WERI-Rb-1 (cell line): Measurements from ENCODE around the gene WIPI1.
A peak's percentile ranks its signal among the peaks of the same experiment; 100 is the strongest.

ENCODE experiments used
- DNase-seq: peaks from one replicate; pipeline ENCODE4 v3.0.0-alpha.2; 2020
- H3K27ac ChIP-seq: fragments of 250-450 bp; sonication (Bioruptor Pico); 2 replicates; pipeline ENCODE4 v1.5.1; 2020; ENCODE audit warnings: mild to moderate bottlenecking, moderate library complexity
- H3K27me3 ChIP-seq: fragments of 250-450 bp; sonication (Bioruptor Pico); 2 replicates; pipeline ENCODE4 v1.5.1; 2021; ENCODE audit warnings: mild to moderate bottlenecking, low read depth, moderate library complexity; ENCODE audit not compliant: insufficient read depth, severe bottlenecking
- H3K36me3 ChIP-seq: fragments of 250-450 bp; sonication (Bioruptor Pico); 2 replicates; pipeline ENCODE4 v1.5.1; 2020; ENCODE audit warnings: mild to moderate bottlenecking, moderate library complexity
- H3K4me3 ChIP-seq: 2 replicates; pipeline ENCODE4 v1.5.1; 2011; ENCODE audit warnings: low read depth, mild to moderate bottlenecking, control low read depth, low read length
- H3K9me3 ChIP-seq: fragments of 250-450 bp; sonication (Bioruptor Pico); 2 replicates; pipeline ENCODE4 v1.5.1; 2021; ENCODE audit warnings: mild to moderate bottlenecking, moderate library complexity; ENCODE audit not compliant: severe bottlenecking
- TF ChIP-seq, protein P1 (sequence below): IDR thresholded peaks from 2 replicates; pipeline ENCODE4 v1.5.1; 2011; ENCODE audit warnings: low read depth, mild to moderate bottlenecking, control low read depth, inconsistent platforms, low read length

WIPI1 gene

GRCh38 chr17:68463211-68464019 is 6.1 kb upstream of the WIPI1 start:
- Histone ChIP-seq H3K27ac (no peak overlapping the region), H3K27me3 (no peaks in the 10 kb centered on the region), H3K4me3 (no peak overlapping the region), H3K9me3 (no peaks in the 10 kb centered on the region), H3K36me3 (no peaks in the 10 kb centered on the region)
- TF ChIP-seq, protein P1, sequence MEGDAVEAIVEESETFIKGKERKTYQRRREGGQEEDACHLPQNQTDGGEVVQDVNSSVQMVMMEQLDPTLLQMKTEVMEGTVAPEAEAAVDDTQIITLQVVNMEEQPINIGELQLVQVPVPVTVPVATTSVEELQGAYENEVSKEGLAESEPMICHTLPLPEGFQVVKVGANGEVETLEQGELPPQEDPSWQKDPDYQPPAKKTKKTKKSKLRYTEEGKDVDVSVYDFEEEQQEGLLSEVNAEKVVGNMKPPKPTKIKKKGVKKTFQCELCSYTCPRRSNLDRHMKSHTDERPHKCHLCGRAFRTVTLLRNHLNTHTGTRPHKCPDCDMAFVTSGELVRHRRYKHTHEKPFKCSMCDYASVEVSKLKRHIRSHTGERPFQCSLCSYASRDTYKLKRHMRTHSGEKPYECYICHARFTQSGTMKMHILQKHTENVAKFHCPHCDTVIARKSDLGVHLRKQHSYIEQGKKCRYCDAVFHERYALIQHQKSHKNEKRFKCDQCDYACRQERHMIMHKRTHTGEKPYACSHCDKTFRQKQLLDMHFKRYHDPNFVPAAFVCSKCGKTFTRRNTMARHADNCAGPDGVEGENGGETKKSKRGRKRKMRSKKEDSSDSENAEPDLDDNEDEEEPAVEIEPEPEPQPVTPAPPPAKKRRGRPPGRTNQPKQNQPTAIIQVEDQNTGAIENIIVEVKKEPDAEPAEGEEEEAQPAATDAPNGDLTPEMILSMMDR, result no peak
- no peak for DNase-seq

GRCh38 chr17:68462381-68463210 is 5.3 kb upstream of the WIPI1 start:
- Histone ChIP-seq H3K4me3 (no peak overlapping the region), H3K36me3 (no peaks in the 10 kb centered on the region), H3K9me3 (no peaks in the 10 kb centered on the region), H3K27ac (no peak overlapping the region), H3K27me3 (no peaks in the 10 kb centered on the region)
- TF ChIP-seq, protein P1, result peak; percentile 61
- peak; percentile 80 for DNase-seq

DNA sequence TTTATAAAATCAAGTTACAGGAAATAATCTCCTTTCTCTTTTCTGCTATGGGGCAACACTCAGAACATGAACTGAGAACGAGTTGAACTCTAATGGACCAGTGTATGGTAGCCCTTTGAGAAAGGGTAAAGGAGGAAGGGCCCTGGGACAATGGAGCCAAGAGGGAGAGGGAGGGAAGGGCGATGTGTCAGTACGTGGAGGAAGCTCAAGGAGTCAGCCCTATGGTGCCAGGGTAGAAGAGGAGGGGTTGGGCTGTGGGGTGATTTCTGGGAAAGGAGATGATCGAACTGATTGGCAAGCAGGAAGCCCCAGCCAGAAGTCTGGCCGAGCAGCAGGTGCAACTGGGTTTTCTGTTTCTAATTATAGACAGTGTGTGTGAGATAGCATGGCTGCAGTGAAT is 4.3 kb upstream of the WIPI1 start:
- Histone ChIP-seq H3K27ac (no peak overlapping the region), H3K9me3 (no peaks in the 10 kb centered on the region), H3K4me3 (no peak overlapping the region), H3K36me3 (no peaks in the 10 kb centered on the region), H3K27me3 (no peaks in the 10 kb centered on the region)
- no peak for DNase-seq
- TF ChIP-seq, protein P1, result no peak

DNA sequence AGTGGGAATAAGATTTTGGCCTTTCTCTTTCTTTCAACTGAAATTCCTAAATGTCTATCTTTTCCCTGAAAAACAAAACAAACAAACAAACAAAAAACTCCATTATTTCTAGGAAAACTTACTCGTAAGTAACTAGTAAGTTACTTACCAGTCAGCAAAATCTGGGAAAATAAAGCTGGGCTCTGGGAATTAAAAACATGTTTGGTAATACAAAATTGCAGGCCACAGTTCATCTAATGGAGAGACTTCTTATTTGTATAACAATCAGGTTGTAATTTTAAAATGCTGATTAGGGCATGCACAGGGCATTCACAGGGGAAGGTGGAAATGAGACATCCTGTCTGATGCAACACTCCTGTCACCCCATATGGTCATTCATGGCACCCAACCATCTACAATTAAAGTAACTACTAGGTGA is 3.8 kb upstream of the WIPI1 start:
- no peaks in the 10 kb centered on the region for H3K9me3 ChIP-seq
- no peak overlapping the region for H3K27ac ChIP-seq
- no peaks in the 10 kb centered on the region for H3K36me3 ChIP-seq
- TF ChIP-seq, protein P1, result no peak
- no peaks in the 10 kb centered on the region for H3K27me3 ChIP-seq
- DNase-seq, result no peak
- H3K4me3 ChIP-seq, result no peak overlapping the region

DNA sequence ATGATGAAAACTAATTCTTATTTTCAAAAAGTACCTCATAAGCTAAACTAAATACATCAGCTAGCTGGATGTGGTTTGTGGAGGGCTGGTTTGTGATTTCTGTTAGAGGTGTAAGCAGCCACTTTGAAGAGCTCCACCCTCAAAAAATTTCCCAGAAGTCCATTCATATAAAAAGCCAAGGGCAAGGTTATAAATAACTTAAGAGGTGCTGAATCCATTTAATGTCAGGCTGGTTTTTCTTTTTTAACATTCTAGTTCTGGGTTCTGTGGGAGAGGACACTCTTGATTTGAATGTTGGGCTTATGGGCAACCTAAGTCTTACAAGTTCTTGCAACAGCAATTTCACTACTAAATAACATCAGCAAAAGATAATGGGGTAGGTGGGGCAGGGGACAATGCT is 3.4 kb upstream of the WIPI1 start:
- DNase-seq, result no peak
- Histone ChIP-seq H3K27me3 (no peaks in the 10 kb centered on the region), H3K4me3 (no peak overlapping the region), H3K9me3 (no peaks in the 10 kb centered on the region), H3K27ac (no peak overlapping the region), H3K36me3 (no peaks in the 10 kb centered on the region)
- TF ChIP-seq, protein P1, result no peak
